Body of pancreas (tissue), 4 donors: ENCODE results near the gene ACKR2. TPM values are rescaled to one million over a fixed set of nuclear protein-coding genes. Genes with fewer than 3 reads are reported as not detected.

ENCODE experiments used
- ATAC-seq: fragments of 150-250 bp; one replicate; pipeline ENCODE4 v1.9.1; 2016
- DNase-seq, 4 donors: peaks; one replicate each; pipeline ENCODE4 v3.0.0-alpha.2; 2019
- H3K27ac ChIP-seq, 4 donors: fragments of 200-600 bp; sonication (generic); 1 replicate in 3 of 4; 2 replicates in 1 of 4; pipeline versions ENCODE4 v1.5.1 to v1.6.1; 2016 to 2019; ENCODE audit warnings: mild to moderate bottlenecking in 1 of 4, mixed read lengths in 1 of 4, moderate library complexity in 1 of 4
- H3K27me3 ChIP-seq, 2 donors: fragments of 200-600 bp; sonication (generic); one replicate each; pipeline ENCODE4 v1.6.0; 2016; ENCODE audit warnings: mild to moderate bottlenecking in 1 of 2
- H3K36me3 ChIP-seq, 2 donors: fragments of 200-600 bp; sonication (generic); replicated peaks in 1 of 2; 2 replicates each; pipeline ENCODE4 v1.5.1; 2016; ENCODE audit warnings: low read depth in 2 of 2; ENCODE audit not compliant: insufficient read depth in 1 of 2
- H3K4me1 ChIP-seq: fragments of 200-600 bp; sonication (generic); one replicate; pipeline ENCODE4 v1.6.0; 2016
- H3K4me3 ChIP-seq, 2 donors: fragments of 200-600 bp; sonication (generic); 1 replicate in 1 of 2; 2 replicates in 1 of 2; pipeline ENCODE4 v1.5.1; 2016 to 2019
- H3K9me3 ChIP-seq, 3 donors: fragments of 200-600 bp; sonication (generic); 1 replicate in 2 of 3; 2 replicates in 1 of 3; pipeline ENCODE4 v1.5.1; 2016
- POLR2A ChIP-seq, 3 donors: fragments of 450-650 bp; IDR thresholded peaks; one replicate each; pipeline ENCODE4 v1.6.1; 2016; ENCODE audit warnings: antibody characterized with exemption in 3 of 3, mild to moderate bottlenecking in 2 of 3
- whole genome bisulfite sequencing, 2 donors: methylation state at CpG; one replicate each; pipeline ENCODE4 v1.1.5; 2017; 5-methylcytosine and 5-hydroxymethylcytosine counted together
- intact Hi-C: fragments of 100-400 bp; cut with DNase I; formaldehyde crosslinking; loops from one replicate; pipeline ENCODE4 v1.15.1; 2023
- total RNA-seq, 2 donors: library from RNA; depleted of rRNA; stranded (reverse); fragments of >200 nt; gene quantifications; one replicate each; pipeline ENCODE4 v1.1.0, GENCODE V29; 2016
- TF ChIP-seq, protein P1 (sequence below), 7 experiments: fragments of 450-650 bp in 4 of 7; fragments of 200-600 bp in 3 of 7; sonication (generic) in 3 of 7; IDR thresholded peaks; one replicate each; pipeline ENCODE4 v1.5.1; 2016 to 2019; ENCODE audit warnings: antibody characterized with exemption in 7 of 7

Gene ACKR2
- total RNA-seq, 2 donors from 2014 or later = 3.3 to 3.4 TPM

DNA sequence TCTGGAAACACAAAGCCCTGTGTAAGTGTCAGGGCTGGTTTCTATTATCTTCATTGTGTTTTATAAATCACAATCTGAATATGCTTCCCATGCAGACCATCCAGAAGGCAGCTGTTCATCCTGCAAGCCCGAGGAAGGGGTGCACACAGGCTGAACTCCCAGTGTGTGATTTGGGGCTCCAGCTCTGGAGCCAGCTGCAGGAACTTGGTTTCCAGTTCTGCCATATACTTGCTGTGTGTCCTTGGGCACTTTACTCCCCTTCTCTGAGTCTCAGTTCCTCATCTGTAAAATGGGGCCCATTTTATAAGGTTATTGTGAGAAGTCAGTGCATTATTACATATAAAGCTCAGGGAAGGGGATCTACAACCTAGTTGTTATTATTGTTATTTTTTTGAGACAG, 43.8 kb downstream of the ACKR2 start:
- intact Hi-C loops = no loop called here
- Histone ChIP-seq H3K27me3 (no peaks in the 10 kb centered on the region), H3K4me1 (peaks cover 9% of the 10 kb centered on the region), H3K36me3 (no peaks in the 10 kb centered on the region), H3K9me3 (no peaks in the 10 kb centered on the region), H3K4me3 (no peak overlapping the region), H3K27ac (no peak overlapping the region)
- 92 to 100% methylated on average over 1 of the region's 1 CpG for WGBS, 2 donors
- no peak for TF ChIP-seq POLR2A (IDR thresholded peaks at IDR 0.05)
- TF ChIP-seq, protein P1, sequence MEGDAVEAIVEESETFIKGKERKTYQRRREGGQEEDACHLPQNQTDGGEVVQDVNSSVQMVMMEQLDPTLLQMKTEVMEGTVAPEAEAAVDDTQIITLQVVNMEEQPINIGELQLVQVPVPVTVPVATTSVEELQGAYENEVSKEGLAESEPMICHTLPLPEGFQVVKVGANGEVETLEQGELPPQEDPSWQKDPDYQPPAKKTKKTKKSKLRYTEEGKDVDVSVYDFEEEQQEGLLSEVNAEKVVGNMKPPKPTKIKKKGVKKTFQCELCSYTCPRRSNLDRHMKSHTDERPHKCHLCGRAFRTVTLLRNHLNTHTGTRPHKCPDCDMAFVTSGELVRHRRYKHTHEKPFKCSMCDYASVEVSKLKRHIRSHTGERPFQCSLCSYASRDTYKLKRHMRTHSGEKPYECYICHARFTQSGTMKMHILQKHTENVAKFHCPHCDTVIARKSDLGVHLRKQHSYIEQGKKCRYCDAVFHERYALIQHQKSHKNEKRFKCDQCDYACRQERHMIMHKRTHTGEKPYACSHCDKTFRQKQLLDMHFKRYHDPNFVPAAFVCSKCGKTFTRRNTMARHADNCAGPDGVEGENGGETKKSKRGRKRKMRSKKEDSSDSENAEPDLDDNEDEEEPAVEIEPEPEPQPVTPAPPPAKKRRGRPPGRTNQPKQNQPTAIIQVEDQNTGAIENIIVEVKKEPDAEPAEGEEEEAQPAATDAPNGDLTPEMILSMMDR (IDR thresholded peaks at IDR 0.05) = no peak
- ATAC-seq (no peak), DNase-seq (no peak)

DNA sequence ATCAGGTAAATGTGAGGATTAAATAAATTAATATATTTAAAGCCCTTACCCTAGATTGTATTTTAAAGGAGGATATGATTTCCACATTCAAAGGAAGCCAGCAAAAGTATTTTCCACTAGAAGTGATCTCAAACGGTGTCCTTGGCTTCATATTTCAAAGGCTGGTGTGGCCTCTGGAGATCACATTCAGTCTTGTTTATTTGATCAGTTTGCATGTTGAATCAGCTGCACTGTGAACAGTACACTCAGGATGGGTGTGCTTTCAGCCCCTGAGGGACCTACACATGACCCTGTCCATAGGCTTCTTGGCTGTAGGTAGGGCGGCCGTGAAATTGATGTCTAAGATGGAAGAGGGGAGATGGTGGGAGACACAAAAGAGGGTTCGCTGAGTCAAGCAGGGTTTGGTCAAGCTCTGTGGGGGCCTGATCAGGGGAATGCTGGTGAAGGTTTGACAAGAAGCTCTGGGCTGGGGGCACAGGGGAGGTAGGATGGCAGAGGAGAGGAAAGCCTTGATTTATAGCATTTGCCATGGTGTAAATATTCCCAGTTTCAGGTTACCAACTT, 44.6 kb downstream of the ACKR2 start:
- no peaks in the 10 kb centered on the region for H3K27me3 ChIP-seq
- intact Hi-C loops = no loop called here
- 64 to 81% methylated on average over 4 of the region's 4 CpGs for WGBS, 2 donors
- peak in 2 of 4 donors; percentile 19 to 21 for DNase-seq
- peaks cover 9% of the 10 kb centered on the region for H3K4me1 ChIP-seq
- H3K36me3 ChIP-seq = no peaks in the 10 kb centered on the region
- no peaks in the 10 kb centered on the region for H3K9me3 ChIP-seq
- no peak overlapping the region for H3K27ac ChIP-seq
- no peak for TF ChIP-seq POLR2A (IDR thresholded peaks at IDR 0.05)
- TF ChIP-seq, protein P1 (IDR thresholded peaks at IDR 0.05) = no peak
- no peak for ATAC-seq
- no peak overlapping the region for H3K4me3 ChIP-seq

GRCh38 chr3:42855219-42855546, 45.9 kb downstream of the ACKR2 start:
- Histone ChIP-seq H3K4me1 (peaks cover 9% of the 10 kb centered on the region), H3K27me3 (no peaks in the 10 kb centered on the region), H3K36me3 (no peaks in the 10 kb centered on the region), H3K27ac (no peak overlapping the region), H3K4me3 (no peak overlapping the region), H3K9me3 (no peaks in the 10 kb centered on the region)
- TF ChIP-seq POLR2A (IDR thresholded peaks at IDR 0.05) = no peak
- TF ChIP-seq, protein P1 (IDR thresholded peaks at IDR 0.05) = no peak
- ATAC-seq (no peak), DNase-seq (no peak)
- intact Hi-C loops = no loop called here

DNA sequence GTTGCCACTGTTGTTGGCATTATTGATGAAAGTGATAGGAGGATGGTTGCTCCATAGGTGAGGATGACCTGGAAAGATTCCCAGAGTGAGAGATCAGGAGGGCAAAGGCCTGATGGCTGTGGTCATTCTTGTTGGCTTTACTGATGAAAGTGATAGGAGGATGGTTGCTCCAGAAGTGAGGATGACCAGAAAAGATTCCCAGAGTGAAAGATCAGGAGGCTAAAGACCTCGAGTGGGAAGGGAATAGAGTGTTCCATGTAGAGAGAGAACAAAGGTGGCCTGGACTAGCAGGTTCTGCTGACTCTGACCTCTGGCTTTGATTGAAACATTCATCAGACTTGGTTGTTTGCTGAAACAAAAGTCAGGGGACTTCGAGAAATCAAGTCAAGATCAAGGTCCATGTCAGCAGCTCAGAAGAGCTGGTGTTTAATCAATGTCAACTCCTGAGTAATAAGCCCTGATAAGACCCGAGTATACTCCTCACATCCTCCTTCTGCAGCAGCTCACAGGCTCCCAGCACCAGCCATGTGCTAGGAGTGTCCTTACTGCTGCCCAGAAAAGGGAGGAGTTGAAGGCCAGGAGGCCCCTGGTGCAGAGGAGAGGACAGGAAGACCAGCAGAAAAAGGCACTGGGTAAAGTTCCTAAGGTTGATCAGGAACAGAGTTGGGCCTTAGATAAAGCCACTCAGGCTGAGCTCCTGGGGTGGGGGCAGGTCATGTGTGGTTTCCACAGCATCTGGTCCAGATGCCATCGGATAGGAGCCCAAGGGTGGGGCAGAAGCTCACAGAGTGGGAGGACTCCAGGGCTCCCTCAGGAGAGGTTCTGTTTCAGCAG, 46.5 kb downstream of the ACKR2 start:
- H3K9me3 ChIP-seq = no peaks in the 10 kb centered on the region
- intact Hi-C loops = no loop called here
- no peaks in the 10 kb centered on the region for H3K36me3 ChIP-seq
- no peaks in the 10 kb centered on the region for H3K27me3 ChIP-seq
- TF ChIP-seq POLR2A (IDR thresholded peaks at IDR 0.05) = no peak
- TF ChIP-seq, protein P1 (IDR thresholded peaks at IDR 0.05) = no peak
- H3K4me1 ChIP-seq = peaks cover 9% of the 10 kb centered on the region
- DNase-seq (no peak), ATAC-seq (no peak)
- no peak overlapping the region for H3K27ac ChIP-seq
- WGBS, 2 donors = 38 to 48% methylated on average over 4 of the region's 4 CpGs
- no peak overlapping the region for H3K4me3 ChIP-seq

DNA sequence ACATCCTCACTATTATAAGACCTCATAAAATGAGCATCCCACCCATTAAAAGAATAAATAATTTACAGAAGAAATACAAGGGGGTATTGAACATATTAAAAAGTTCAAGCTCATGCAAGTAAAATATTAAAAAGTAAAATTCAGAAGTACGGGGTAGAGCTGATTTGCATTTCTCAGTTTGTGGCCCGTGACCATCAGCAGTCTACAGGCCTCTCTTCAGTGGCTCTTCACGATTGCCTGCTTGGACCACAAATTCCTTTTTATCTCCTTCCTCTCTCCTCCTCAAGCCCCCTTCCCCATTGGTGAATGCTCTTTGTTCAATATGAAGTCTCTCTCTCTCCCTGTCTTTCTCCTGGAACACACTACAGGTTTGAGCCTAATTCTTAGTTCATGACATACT, 47.3 kb downstream of the ACKR2 start:
- H3K27me3 ChIP-seq = no peaks in the 10 kb centered on the region
- TF ChIP-seq POLR2A (IDR thresholded peaks at IDR 0.05) = no peak
- TF ChIP-seq, protein P1 (IDR thresholded peaks at IDR 0.05) = no peak
- DNase-seq (no peak), ATAC-seq (no peak)
- no peaks in the 10 kb centered on the region for H3K36me3 ChIP-seq
- no peaks in the 10 kb centered on the region for H3K9me3 ChIP-seq
- H3K4me1 ChIP-seq = peaks cover 9% of the 10 kb centered on the region
- 95 to 96% methylated on average over 3 of the region's 3 CpGs for WGBS, 2 donors
- H3K27ac ChIP-seq = no peak overlapping the region
- H3K4me3 ChIP-seq = no peak overlapping the region
- intact Hi-C loops = no loop called here
